Measurements from ENCODE around the gene WDR90. TPM values are rescaled to one million over a fixed set of nuclear protein-coding genes. Genes with fewer than 3 reads are reported as not detected.
A peak's percentile ranks its signal among the peaks of the same experiment; 100 is the strongest.

WDR90 gene
- total and polyA plus RNA-seq, 2 of the 13 experiments (the other 11 are each of a cell fraction or from before 2014, with no cell fraction given): 14.9 to 28.9 TPM

DNA sequence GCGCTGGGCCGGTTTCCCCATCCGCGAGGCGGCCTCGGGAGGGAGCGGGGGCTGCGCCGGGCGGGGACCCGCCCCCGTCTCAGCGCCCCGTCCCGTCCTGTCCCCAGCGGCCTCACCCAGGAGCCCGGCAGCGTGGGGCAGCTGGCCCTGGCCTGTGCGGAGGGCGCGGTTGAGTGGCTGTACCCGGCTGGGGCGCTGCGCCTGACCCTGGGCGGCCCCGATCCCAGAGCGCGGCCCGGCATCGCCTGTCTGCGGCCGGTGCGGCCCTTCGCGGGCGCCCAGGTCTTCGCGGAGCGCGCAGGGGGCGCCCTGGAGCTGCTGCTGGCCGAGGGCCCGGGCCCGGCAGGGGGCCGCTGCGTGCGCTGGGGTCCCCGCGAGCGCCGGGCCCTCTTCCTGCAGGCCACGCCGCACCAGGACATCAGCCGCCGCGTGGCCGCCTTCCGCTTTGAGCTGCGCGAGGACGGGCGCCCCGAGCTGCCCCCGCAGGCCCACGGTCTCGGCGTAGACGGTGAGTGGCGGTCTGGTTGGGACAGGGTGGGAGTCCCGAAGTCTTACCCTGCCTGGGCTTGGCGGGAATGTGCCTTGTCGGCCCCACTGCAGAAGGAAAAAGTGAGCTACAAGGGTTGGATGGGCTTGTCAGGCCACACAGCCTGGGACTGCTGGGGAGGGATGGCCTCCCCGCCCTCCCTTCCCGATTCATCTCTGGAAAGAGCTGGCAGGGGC, 66.5 kb downstream of the WDR90 start:
- peak overlapping the region; percentile 54 for H3K9ac ChIP-seq (ENCODE audit: insufficient read depth, low read depth, low read length)
- no peaks in the 10 kb centered on the region for H3K36me3 ChIP-seq (replicated peaks in 1 of 2; ENCODE audit: control insufficient read depth in 1 of 2, insufficient read depth in 2 of 2, low read length in 2 of 2)
- WGBS (ENCODE audit: low lambda C conversion rate): 0% methylated on average over 3 of the region's 74 CpGs
- H3K9me3 ChIP-seq (ENCODE audit: low read length): no peaks in the 10 kb centered on the region
- ChIA-PET CTCF (ENCODE audit: low intra/inter-chr PET ratio, low total read pairs) (no interaction called here), POLR2A (interaction anchor here (1.0 to 2.4 kb wide), 11 partner anchors 10 to 73 kb away, joined by 3 to 14 read pairs (median 6); partner anchors contain the start of genes CCDC78, CHTF18, CIAO3 and HAGHL)
- FAIRE-seq: no peak
- intact Hi-C loops (cut with micrococcal nuclease; ENCODE audit: unreplicated experiment): no loop called here
- H4K20me1 ChIP-seq (ENCODE audit: insufficient read depth, low read length): peaks cover 5% of the 10 kb centered on the region
- H3K27ac ChIP-seq (ENCODE audit: extremely low read length, insufficient read depth, low read length): peak overlapping the region; percentile 45
- H3K4me3 ChIP-seq (replicated peaks in 1 of 3; ENCODE audit: insufficient read depth in 1 of 3, low read depth in 2 of 3, low read length in 3 of 3): peak overlapping the region; percentile 58 to 77 (median 66); a peak in 5 of 6 replicates
- H3K4me2 ChIP-seq (ENCODE audit: low read depth, low read length): peak overlapping the region; percentile 92
- DNase-seq (ENCODE audit: low spot score): no peak
- in situ Hi-C loops (cut with HindIII; ENCODE audit: extremely low pct_ligation_motif_present, low pct_unique_long_range_greater_than_20kb): no loop called here
- H3K4me1 ChIP-seq (ENCODE audit: insufficient read depth, low read length): peaks cover 51% of the 10 kb centered on the region
- no peak overlapping the region for H2AFZ ChIP-seq (ENCODE audit: low read length)
- peaks cover 0 to 8% of the 10 kb centered on the region in 2 experiments; a peak in 2 of 5 replicates for H3K27me3 ChIP-seq (ENCODE audit: control insufficient read depth in 1 of 2, insufficient read depth in 2 of 2, low read length in 2 of 2)
- no TSS peak for BruUV-seq (replicated peaks)
- peak; percentile 38 for ATAC-seq
- peaks cover 3% of the 10 kb centered on the region for H3K79me2 ChIP-seq (ENCODE audit: insufficient read depth, low read length)
- TF ChIP-seq ZNF558 (CRISPR knock-in tag; IDR thresholded peaks at IDR 0.05; ENCODE audit: borderline replicate concordance): 0 out of 2 replicates have a peak, but pooled peaks have one; percentile 33
- TF ChIP-seq, protein P1, sequence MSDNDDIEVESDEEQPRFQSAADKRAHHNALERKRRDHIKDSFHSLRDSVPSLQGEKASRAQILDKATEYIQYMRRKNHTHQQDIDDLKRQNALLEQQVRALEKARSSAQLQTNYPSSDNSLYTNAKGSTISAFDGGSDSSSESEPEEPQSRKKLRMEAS (IDR thresholded peaks at IDR 0.05): 0 out of 2 replicates have a peak, but pooled peaks have one; percentile 3
- TF ChIP-seq HDAC6 (IDR thresholded peaks at IDR 0.05; ENCODE audit: low read depth, low read length): no peak
- TF ChIP-seq NFKBIZ (CRISPR knock-in tag; IDR thresholded peaks at IDR 0.05): no peak
- TF ChIP-seq ZSCAN20 (CRISPR knock-in tag; IDR thresholded peaks at IDR 0.05; ENCODE audit: borderline replicate concordance): 0 out of 2 replicates have a peak, but pooled peaks have one; percentile 19
- TF ChIP-seq ZZZ3 (CRISPR knock-in tag; IDR thresholded peaks at IDR 0.05; ENCODE audit: borderline replicate concordance): no peak
- TF ChIP-seq, protein P2, sequence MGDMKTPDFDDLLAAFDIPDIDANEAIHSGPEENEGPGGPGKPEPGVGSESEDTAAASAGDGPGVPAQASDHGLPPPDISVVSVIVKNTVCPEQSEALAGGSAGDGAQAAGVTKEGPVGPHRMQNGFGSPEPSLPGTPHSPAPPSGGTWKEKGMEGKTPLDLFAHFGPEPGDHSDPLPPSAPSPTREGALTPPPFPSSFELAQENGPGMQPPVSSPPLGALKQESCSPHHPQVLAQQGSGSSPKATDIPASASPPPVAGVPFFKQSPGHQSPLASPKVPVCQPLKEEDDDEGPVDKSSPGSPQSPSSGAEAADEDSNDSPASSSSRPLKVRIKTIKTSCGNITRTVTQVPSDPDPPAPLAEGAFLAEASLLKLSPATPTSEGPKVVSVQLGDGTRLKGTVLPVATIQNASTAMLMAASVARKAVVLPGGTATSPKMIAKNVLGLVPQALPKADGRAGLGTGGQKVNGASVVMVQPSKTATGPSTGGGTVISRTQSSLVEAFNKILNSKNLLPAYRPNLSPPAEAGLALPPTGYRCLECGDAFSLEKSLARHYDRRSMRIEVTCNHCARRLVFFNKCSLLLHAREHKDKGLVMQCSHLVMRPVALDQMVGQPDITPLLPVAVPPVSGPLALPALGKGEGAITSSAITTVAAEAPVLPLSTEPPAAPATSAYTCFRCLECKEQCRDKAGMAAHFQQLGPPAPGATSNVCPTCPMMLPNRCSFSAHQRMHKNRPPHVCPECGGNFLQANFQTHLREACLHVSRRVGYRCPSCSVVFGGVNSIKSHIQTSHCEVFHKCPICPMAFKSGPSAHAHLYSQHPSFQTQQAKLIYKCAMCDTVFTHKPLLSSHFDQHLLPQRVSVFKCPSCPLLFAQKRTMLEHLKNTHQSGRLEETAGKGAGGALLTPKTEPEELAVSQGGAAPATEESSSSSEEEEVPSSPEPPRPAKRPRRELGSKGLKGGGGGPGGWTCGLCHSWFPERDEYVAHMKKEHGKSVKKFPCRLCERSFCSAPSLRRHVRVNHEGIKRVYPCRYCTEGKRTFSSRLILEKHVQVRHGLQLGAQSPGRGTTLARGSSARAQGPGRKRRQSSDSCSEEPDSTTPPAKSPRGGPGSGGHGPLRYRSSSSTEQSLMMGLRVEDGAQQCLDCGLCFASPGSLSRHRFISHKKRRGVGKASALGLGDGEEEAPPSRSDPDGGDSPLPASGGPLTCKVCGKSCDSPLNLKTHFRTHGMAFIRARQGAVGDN (CRISPR knock-in tag; IDR thresholded peaks at IDR 0.05): peak; percentile 79
- TF ChIP-seq ZNF546 (CRISPR knock-in tag; conservative IDR thresholded peaks at IDR 0.05): peak; percentile 24; the same call in 1 of the 2 replicates
- TF ChIP-seq PHF21A (CRISPR knock-in tag; IDR thresholded peaks at IDR 0.05): peak; percentile 25; the same call in 1 of the 2 replicates
- 0 out of 2 replicates have a peak, but pooled peaks have one; percentile 48 for TF ChIP-seq ZNF451 (CRISPR knock-in tag; IDR thresholded peaks at IDR 0.05)
- 0 out of 2 replicates have a peak, but pooled peaks have one; percentile 37 for TF ChIP-seq ZNF891 (CRISPR knock-in tag; IDR thresholded peaks at IDR 0.05)
- TF ChIP-seq NRL (CRISPR knock-in tag; IDR thresholded peaks at IDR 0.05; ENCODE audit: borderline replicate concordance): 0 out of 2 replicates have a peak, but pooled peaks have one; percentile 49
- TF ChIP-seq, protein P3, sequence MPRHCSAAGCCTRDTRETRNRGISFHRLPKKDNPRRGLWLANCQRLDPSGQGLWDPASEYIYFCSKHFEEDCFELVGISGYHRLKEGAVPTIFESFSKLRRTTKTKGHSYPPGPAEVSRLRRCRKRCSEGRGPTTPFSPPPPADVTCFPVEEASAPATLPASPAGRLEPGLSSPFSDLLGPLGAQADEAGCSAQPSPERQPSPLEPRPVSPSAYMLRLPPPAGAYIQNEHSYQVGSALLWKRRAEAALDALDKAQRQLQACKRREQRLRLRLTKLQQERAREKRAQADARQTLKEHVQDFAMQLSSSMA (CRISPR knock-in tag; IDR thresholded peaks at IDR 0.05): peak; percentile 31
- peak; percentile 59 for TF ChIP-seq SRSF1 (optimal IDR thresholded peaks at IDR 0.05; ENCODE audit: low read depth, low read length)
- 0 out of 2 replicates have a peak, but pooled peaks have one; percentile 28 for TF ChIP-seq TARDBP (CRISPR knock-in tag; IDR thresholded peaks at IDR 0.05)
- TF ChIP-seq HNRNPLL (IDR thresholded peaks at IDR 0.05; ENCODE audit: low read depth, low read length, poor library complexity, severe bottlenecking): peak; percentile 37
- TF ChIP-seq, protein P4, sequence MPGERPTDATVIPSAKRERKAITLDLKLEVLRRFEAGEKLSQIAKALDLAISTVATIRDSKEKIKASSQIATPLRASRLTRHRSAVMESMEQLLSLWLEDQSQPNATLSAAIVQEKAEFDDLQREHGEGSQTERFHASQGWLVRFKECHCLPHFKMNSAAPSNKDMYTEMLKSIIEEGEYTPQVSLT (CRISPR knock-in tag; IDR thresholded peaks at IDR 0.05; ENCODE audit: borderline replicate concordance, low read depth): no peak
- 0 out of 2 replicates have a peak, but pooled peaks have one; percentile 24 for TF ChIP-seq TGIF2 (CRISPR knock-in tag; IDR thresholded peaks at IDR 0.05)
